Ascending aorta (tissue), 2 donors: ENCODE results near the gene FHIT. TPM values are rescaled to one million over a fixed set of nuclear protein-coding genes. Genes with fewer than 3 reads are reported as not detected.

ENCODE experiments used
- DNase-seq, 2 donors: peaks; one replicate each; pipeline ENCODE4 v3.0.0-alpha.2; 2019; ENCODE audit warnings: low spot score in 2 of 2
- H3K27ac ChIP-seq, 2 donors: fragments of 200-600 bp; sonication (generic); one replicate each; pipeline ENCODE4 v1.5.1; 2016 to 2017; ENCODE audit warnings: mild to moderate bottlenecking in 1 of 2
- H3K27me3 ChIP-seq: fragments of 200-600 bp; sonication (generic); one replicate; pipeline ENCODE4 v1.5.1; 2017
- H3K36me3 ChIP-seq, 2 donors: fragments of 200-600 bp; sonication (generic); one replicate each; pipeline ENCODE4 v1.5.1; 2016
- H3K4me1 ChIP-seq, 2 donors: fragments of 200-600 bp; sonication (generic); one replicate each; pipeline ENCODE4 v1.5.1; 2016 to 2017; ENCODE audit warnings: mild to moderate bottlenecking in 1 of 2
- H3K4me3 ChIP-seq, 2 donors: fragments of 200-600 bp; sonication (generic); one replicate each; pipeline ENCODE4 v1.5.1; 2016 to 2017; ENCODE audit warnings: mild to moderate bottlenecking in 1 of 2
- H3K9me3 ChIP-seq, 2 donors: fragments of 200-600 bp; sonication (generic); one replicate each; pipeline ENCODE4 v1.5.1; 2016
- CTCF ChIP-seq, 3 experiments: fragments of 200-600 bp in 2 of 3; fragments of 450-650 bp in 1 of 3; sonication (generic) in 2 of 3; IDR thresholded peaks; one replicate each; pipeline ENCODE4 v1.5.1; 2016 to 2019; ENCODE audit warnings: antibody characterized with exemption in 3 of 3, mild to moderate bottlenecking in 1 of 3, moderate library complexity in 1 of 3
- intact Hi-C: fragments of 100-400 bp; cut with DNase I; formaldehyde crosslinking; loops from one replicate; pipeline ENCODE4 v1.15.1; 2023
- total RNA-seq: library from RNA; depleted of rRNA; stranded (reverse); fragments of >200 nt; gene quantifications from one replicate; pipeline ENCODE4 v1.1.0, GENCODE V29; 2016

FHIT gene
- total RNA-seq, 1 donor from 2014 or later = 0.21 TPM

GRCh38 chr3:60435941-60436650 lies 815.2 kb downstream of the FHIT start:
- TF ChIP-seq CTCF (IDR thresholded peaks at IDR 0.05) = no peak
- intact Hi-C loops = no loop called here
- no peaks in the 10 kb centered on the region for H3K27me3 ChIP-seq

GRCh38 chr3:60434950-60435349 lies 816.3 kb downstream of the FHIT start:
- H3K27ac ChIP-seq = no peak overlapping the region
- intact Hi-C loops = no loop called here
- H3K9me3 ChIP-seq = no peaks in the 10 kb centered on the region
- H3K4me3 ChIP-seq = no peak overlapping the region
- no peak for TF ChIP-seq CTCF (IDR thresholded peaks at IDR 0.05)
- H3K27me3 ChIP-seq = no peaks in the 10 kb centered on the region
- DNase-seq = no peak
- no peaks in the 10 kb centered on the region for H3K4me1 ChIP-seq
- no peaks in the 10 kb centered on the region for H3K36me3 ChIP-seq

More at GRCh38 chr3:60435941-60436650, 815.2 kb downstream of the FHIT start:
- Histone ChIP-seq H3K27ac (no peak overlapping the region), H3K4me3 (no peak overlapping the region), H3K9me3 (no peaks in the 10 kb centered on the region), H3K36me3 (no peaks in the 10 kb centered on the region), H3K4me1 (no peaks in the 10 kb centered on the region)
- no peak for DNase-seq

GRCh38 chr3:60434323-60434722 lies 816.9 kb downstream of the FHIT start:
- H3K27ac ChIP-seq = no peak overlapping the region
- H3K36me3 ChIP-seq = no peaks in the 10 kb centered on the region
- no peaks in the 10 kb centered on the region for H3K4me1 ChIP-seq
- no peak for DNase-seq
- no peaks in the 10 kb centered on the region for H3K9me3 ChIP-seq
- TF ChIP-seq CTCF (IDR thresholded peaks at IDR 0.05) = no peak
- intact Hi-C loops = no loop called here
- no peaks in the 10 kb centered on the region for H3K27me3 ChIP-seq
- no peak overlapping the region for H3K4me3 ChIP-seq

GRCh38 chr3:60431599-60431958 lies 819.7 kb downstream of the FHIT start:
- no peak for TF ChIP-seq CTCF (IDR thresholded peaks at IDR 0.05)
- intact Hi-C loops = no loop called here
- Histone ChIP-seq H3K27me3 (no peaks in the 10 kb centered on the region), H3K9me3 (no peaks in the 10 kb centered on the region), H3K27ac (no peak overlapping the region), H3K4me1 (no peaks in the 10 kb centered on the region), H3K36me3 (no peaks in the 10 kb centered on the region), H3K4me3 (no peak overlapping the region)
- DNase-seq = no peak

GRCh38 chr3:60430205-60430604 lies 821.0 kb downstream of the FHIT start:
- intact Hi-C loops = no loop called here
- Histone ChIP-seq H3K36me3 (no peaks in the 10 kb centered on the region), H3K27me3 (no peaks in the 10 kb centered on the region), H3K27ac (no peak overlapping the region), H3K4me1 (no peaks in the 10 kb centered on the region), H3K4me3 (no peak overlapping the region), H3K9me3 (no peaks in the 10 kb centered on the region)
- TF ChIP-seq CTCF (IDR thresholded peaks at IDR 0.05) = no peak
- no peak for DNase-seq

GRCh38 chr3:60427109-60427508 lies 824.1 kb downstream of the FHIT start:
- no peak for TF ChIP-seq CTCF (IDR thresholded peaks at IDR 0.05)
- no peaks in the 10 kb centered on the region for H3K9me3 ChIP-seq
- no peaks in the 10 kb centered on the region for H3K36me3 ChIP-seq
- no peak for DNase-seq
- no peaks in the 10 kb centered on the region for H3K27me3 ChIP-seq
- no peak overlapping the region for H3K4me3 ChIP-seq
- H3K27ac ChIP-seq = no peak overlapping the region
- intact Hi-C loops = no loop called here
- no peaks in the 10 kb centered on the region for H3K4me1 ChIP-seq
